Inferior parietal cortex (tissue), 1 donor: Measurements from ENCODE around the gene DDX25.

ENCODE experiments used
- DNase-seq: peaks from one replicate; pipeline ENCODE4 v3.0.0-alpha.2; 2016; ENCODE audit errors: extremely low spot score

Gene DDX25

GRCh38 chr11:125950696-125951651 is 46.7 kb downstream of the DDX25 start:
- no peak for DNase-seq

GRCh38 chr11:125951731-125952130 is 47.4 kb downstream of the DDX25 start:
- no peak for DNase-seq

DNA sequence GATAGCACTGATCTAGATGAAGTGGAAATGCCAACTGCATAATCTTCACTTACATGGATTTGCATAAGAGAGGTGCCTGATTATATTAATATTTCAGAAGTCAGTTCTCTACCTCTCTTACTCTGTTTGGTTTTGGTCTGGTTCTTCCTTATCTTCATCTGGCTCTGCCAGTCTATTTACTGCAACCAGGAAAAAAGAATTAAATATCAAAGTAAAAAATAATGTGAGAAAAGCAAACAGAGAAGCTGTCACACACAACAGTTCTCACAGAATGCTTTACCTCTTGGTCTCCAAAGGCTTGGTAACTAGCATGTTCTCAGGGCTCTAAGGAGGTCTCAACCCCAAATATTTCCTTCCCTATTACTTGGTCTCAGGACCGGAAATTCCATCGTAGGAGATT is 48.3 kb downstream of the DDX25 start:
- DNase-seq = no peak

DNA sequence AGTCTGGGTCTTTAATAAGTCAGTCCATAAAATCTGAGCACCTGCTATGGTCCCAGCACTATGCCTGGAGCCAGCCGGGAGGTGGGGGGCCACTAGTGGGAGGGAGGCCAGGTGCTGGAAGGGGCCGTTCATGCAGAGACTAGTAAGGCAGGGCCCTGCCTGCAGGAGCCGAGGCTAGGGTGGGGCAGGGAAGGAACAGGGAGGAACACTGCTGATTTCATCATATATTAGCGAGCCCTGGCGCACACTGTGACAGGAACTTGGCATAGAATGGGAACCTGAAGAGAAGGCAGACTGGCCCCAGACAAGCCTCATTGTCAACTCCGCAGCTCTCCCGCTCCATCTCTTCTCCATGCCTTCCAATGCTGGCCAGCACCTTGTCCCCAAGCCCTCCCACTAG is 48.7 kb downstream of the DDX25 start:
- DNase-seq = no peak

DNA sequence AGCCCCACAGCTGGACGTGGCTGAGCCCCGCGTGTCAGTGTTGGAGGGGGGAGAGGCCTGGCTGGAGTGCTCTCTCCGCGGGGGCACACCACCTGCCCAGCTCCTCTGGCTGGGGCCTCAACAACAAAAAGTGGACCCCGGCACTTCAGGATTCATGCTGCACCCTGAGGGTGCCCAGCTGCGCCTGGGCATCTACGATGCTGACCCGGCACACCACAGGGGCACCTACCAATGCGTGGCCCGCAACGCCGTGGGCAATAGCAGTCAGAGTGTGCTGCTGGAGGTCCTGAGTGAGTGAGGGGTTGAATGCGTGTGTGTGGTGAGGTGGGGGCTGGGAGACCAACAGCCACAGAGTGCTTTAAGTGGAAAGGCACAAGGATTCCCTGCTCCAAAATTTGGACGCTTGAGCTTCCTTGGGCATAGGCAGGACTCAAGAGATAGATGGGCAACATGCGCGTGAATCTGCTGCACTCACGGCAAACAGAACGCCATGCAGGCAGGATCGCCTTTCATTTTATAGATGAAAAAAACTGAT is 49.2 kb downstream of the DDX25 start:
- no peak for DNase-seq

DNA sequence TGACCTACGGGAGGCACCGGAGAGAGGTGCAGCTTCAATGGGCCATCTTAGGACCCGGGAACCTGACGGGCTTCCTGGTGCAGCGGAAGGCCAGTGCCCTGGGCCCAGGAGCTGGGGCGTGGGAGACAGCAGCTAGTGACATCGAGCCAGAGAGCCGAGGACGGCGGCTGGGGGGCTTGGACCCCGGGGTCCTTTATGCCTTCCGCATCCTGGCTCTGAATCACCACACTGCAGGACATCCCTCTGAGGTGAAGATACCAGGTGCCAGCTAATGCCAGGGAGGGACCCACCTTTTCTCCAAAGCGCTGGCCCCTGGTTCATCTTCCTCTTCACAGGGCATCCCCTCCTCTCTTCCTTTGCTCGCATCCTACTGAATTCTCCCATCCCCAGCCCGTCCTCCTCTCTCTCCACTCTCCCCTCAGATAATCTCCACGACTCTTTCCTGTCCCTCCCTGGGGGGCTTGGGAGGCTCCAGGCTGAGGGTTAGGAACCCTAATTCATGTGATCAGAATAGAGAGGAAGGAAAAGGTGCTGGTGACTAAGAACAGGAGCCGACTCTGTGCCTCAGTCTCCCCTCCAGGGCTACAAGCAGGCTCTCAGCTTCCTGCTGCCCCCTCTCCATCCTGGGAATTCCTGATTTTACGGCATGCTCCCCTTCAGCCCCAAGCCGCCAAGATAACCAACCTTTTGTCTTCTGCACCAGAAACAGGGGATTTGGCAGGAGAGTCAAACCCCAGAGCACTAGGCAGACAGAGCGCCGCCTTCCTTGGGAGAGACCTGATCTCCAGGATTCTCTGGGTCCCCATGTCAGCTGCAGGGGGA is 50.0 kb downstream of the DDX25 start:
- no peak for DNase-seq

DNA sequence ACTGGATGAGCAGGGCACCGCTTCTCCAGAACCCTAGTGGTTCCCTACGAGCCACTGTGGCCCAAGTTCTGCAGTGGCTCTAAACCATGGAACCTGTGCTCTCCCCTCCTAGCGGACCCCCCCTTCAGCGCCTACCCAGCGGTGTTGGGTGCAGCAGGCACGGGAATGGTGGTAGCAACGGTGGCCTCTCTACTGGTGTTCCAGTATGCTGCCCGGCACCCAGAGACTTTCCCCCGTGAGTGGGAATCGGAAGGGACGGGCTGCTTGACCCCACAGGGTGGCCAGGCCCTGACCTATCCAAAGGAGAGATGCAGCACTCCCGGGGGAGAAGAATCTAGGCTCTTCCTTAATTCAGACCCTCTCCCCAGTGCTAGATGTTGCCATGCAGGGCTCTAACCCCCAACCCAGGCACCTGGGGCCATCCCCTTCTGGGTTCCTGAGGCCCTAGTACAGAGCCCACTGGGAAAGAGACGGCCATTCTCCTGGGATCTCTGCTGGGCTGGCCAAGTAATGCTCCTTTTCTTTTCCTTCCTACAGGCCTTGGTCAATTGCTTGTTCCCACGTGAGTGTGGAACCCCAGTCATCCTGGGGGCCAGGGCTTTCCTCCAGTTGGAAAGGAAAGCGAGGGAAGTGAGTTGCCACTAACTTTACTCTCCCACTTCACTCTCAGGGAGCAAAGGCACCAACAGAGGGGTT is 50.8 kb downstream of the DDX25 start:
- no peak for DNase-seq

GRCh38 chr11:125955856-125956255 is 51.5 kb downstream of the DDX25 start:
- no peak for DNase-seq

DNA sequence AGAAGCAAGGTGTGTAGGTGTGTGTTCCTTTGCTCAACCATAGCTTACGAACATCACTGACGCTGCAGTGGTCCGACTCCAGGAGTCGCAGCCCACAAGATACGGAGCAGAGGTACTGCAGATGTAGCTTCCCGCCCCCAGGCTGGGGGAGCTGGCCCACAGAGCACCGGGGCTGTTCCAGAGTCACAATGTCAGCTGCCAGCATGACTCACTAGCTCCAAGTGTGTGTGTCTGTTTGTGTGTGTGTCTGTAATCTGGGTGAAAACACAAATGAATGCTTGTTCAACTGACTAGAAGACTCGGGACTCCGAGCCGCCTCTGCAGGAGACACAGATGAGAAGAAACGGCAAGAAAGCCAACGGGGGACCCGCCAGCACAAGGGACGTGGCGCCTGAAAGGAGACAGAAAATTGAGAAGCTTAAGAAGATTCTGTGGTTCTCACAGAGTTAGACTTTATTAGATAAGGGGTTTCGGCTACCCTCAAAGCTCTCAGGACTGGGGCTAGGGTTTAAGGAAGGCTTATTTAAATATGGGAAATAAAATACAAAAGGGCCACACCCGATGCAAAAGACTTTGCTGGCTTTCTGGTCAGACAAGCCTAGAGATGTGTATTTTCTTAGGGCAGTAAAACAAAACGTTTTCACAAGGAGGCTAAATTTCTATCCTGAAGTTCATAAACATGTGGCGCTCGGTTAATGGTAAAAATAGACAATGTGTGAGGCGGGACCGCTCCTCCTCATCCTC is 52.3 kb downstream of the DDX25 start:
- DNase-seq = peak; percentile 50

DNA sequence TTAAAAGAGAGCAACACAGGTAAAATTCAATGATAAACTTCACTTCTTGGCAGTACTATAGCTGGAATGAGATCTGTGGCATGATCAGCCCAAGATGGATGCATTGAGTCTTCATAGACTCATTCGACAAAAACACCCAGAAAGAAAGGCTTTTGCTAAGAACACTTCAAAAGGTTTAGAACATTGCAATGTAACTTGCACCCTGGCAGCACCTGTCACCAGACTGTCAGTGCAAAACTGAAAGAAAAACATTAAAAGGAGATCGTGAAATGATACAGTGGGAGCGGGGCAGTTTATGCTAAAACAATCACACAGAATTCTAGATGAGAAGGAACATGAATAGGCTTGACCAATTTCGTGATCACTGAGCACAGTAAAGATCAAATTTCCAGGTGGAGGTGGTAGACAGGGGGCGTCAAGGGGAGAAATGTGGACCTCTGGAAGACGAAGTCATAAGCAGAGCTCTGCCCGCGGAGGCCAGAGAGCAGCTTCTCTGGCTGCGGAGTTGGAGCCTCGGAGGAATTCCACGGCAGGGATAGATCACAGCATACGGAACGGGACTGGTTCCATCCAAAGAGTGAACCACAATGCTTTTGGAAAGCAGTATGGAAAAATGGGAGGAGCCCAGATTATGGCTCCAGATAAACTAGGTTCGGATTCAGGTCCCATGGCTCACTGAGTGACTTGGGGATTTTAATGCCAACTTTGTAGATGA is 53.5 kb downstream of the DDX25 start:
- DNase-seq = no peak

DNA sequence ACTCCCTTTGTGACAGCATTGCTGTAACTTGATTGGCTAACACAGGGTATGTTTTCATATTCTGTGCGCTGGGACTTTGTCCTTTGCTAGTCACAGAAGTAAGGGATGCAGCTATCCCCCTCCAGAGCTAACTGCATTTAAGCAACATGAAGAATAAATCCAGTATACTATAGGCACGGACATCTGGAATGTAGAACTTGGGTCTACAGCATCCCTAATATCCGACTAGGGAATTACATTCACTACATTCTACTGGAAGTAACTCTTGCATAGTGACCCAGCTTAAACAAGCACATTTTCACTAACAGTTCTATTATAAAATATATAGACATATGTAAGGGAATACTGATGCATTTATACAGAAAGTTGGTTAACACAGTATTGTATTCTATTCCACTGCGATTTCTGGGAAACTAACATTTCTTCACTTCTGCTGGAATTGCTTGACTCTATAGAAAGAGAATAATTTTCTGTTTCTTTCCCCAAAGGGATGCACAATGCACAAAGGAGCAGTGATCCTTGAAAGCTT is 54.6 kb downstream of the DDX25 start:
- DNase-seq = no peak

DNA sequence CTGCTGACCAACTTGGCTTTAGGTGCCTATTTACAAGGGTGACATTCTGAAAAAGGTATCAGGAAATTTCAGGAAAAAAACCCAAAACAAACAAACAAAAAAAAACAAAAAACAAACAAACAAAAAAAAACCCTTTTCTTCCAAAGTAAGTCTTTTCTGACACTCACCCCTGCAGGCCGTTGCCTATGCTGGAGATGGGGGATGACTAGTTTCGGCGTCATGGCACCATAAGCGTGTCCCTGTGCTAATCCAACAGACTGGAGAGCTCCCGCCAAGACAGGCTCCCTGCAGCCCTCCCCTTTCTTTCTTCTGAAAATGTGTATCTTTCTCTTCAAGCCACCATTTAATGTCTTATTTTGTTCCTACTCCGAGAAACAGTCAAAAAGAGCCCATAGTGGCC is 55.2 kb downstream of the DDX25 start:
- DNase-seq = no peak

DNA sequence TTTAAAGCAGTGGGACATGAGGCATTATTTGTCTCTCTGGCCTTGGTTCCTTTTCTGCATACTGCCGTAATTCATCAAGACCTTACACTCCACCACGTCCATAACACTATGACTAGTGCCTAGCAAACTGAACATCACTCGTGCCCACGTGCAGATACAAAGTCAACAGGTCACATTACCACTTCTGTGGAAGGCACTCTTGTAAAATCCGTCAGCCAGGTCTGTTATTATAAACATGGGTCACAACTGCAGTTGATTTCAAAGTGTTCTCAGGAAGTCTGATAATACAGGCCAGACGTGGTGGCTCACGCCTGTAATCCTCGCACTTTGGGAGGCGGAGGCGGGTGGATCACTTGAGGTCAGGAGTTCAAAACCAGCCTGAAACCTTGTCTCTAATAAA is 55.6 kb downstream of the DDX25 start:
- DNase-seq = no peak

DNA sequence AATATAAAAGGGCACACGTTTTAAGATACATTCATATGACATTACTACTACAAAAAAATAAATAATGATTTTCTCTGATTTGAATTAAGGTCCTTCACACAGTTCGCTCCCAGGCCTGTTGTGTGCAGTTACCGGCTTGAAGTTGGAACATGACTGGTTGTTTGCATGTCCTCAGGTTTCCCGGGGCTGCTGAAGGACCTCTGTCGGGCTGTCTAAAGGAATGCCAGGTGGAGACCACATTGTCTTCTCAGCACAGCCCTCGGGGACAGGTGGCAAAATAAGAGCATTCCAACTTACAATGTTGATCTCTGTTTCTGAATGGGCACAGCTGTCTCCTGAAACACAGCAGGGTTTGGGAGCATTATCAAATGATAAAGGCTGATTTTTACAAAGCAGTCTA is 56.5 kb downstream of the DDX25 start:
- DNase-seq = no peak

GRCh38 chr11:125967515-125967914 is 63.2 kb downstream of the DDX25 start:
- no peak for DNase-seq

DNA sequence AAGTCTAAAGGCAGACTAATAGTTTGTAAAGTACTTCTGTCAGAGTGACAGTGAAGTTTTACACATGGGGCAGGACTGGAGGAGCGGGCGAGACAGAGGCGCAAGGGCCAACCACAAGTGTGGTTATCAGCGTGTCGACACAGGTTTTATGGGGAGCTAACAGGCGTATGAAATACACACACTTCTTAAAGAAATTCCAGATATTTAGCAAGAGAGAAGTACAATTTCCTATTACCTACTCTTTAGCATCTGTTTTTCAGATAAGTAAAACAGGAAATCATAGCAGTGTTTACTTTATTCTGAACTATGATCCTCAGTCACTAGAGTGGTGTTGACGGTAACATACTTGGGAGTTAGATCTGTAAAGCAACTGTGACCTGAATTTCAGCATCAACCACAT is 64.0 kb downstream of the DDX25 start:
- DNase-seq = no peak

GRCh38 chr11:125971618-125972017 is 67.3 kb downstream of the DDX25 start:
- no peak for DNase-seq

- DNase-seq = no peak
Observed at GRCh38 chr11:125974284-125974683, 70.0 kb downstream of the DDX25 start.

DNA sequence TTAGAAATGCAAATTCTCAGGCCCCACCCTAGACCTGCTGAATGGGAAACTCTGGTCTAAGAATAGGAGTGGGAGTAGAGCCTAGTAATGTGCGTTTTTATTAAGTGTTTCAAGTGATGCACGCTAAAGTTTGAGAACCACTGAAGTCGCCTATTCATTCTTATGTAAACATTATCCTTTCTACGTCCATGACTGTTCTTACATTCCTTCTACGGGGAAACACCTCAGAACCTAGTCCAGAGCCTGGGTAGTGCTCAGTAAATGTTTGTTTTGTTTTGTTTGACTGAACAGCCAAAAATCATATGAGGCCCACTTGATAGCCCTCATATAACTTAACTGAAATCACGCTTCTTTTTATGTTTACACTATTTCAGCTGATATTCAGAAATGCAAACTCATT is 71.3 kb downstream of the DDX25 start:
- no peak for DNase-seq

DNA sequence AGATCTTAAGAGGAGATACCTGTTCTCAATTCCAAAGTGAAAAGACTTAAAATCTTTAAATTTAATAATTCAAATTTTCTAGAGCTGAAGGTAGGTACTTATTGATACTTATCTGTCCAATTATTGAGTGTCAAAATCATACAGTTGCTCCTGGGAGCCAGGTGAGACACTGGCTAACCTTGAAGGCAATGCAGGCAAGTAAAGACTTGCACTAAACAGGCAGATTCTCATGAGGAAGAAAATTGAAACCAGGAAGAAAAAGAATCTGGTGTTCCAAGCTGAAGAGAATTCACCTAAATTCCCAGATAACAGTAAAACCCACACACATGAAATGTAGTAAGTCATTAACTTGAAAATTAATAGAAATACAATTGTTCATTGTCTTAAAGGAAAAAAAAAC is 71.8 kb downstream of the DDX25 start:
- no peak for DNase-seq
